Astrocyte (in vitro differentiated cells and primary cell): ENCODE results near the gene TMEM25. TPM values are rescaled to one million over a fixed set of nuclear protein-coding genes. Genes with fewer than 3 reads are reported as not detected.
"Not testable (repeated sequence)": the region's sequence is repeated elsewhere in the genome, so short reads cannot be mapped to it uniquely, and the experiment has no call there.

Experiments
- DNase-seq: peaks from one replicate; pipeline ENCODE4 v3.0.0-alpha.2; 2010; ENCODE audit warnings: low read depth
- FAIRE-seq: peaks from 2 replicates; lab custom pipeline; 2011; peaks lifted over from hg19 to GRCh38; lab: Jason Lieb, UNC
- H2AFZ ChIP-seq: 2 replicates; pipeline ENCODE4 v1.6.0; 2012; ENCODE audit warnings: low read depth, low read length, inconsistent platforms
- H3K27ac ChIP-seq: 2 replicates; pipeline ENCODE4 v1.5.1; 2011; ENCODE audit warnings: low read depth, low read length, inconsistent platforms
- H3K27me3 ChIP-seq: 2 replicates; pipeline ENCODE4 v1.6.0; 2011; ENCODE audit warnings: low read length, inconsistent platforms; ENCODE audit not compliant: insufficient read depth
- H3K36me3 ChIP-seq: 2 replicates; pipeline ENCODE4 v1.5.1; 2011; ENCODE audit warnings: low read length, inconsistent platforms; ENCODE audit not compliant: insufficient read depth
- H3K4me1 ChIP-seq: 2 replicates; pipeline ENCODE4 v1.5.1; 2011; ENCODE audit warnings: low read length, inconsistent platforms; ENCODE audit not compliant: insufficient read depth
- H3K4me2 ChIP-seq: 2 replicates; pipeline ENCODE4 v1.6.0; 2012; ENCODE audit warnings: low read length, inconsistent platforms
- H3K4me3 ChIP-seq: 2 replicates; pipeline ENCODE4 v1.5.1; 2011; ENCODE audit warnings: low read depth, mild to moderate bottlenecking, low read length, inconsistent platforms; ENCODE audit not compliant: insufficient read depth
- H3K79me2 ChIP-seq: 2 replicates; pipeline ENCODE4 v1.6.0; 2012; ENCODE audit warnings: mild to moderate bottlenecking, low read length, inconsistent platforms; ENCODE audit not compliant: insufficient read depth
- H3K9ac ChIP-seq: 2 replicates; pipeline ENCODE4 v1.6.0; 2012; ENCODE audit warnings: mild to moderate bottlenecking, low read length, inconsistent platforms
- H3K9me3 ChIP-seq: 2 replicates; pipeline ENCODE4 v1.5.1; 2012; ENCODE audit warnings: low read depth, mild to moderate bottlenecking, low read length, inconsistent platforms; ENCODE audit not compliant: insufficient read depth
- H4K20me1 ChIP-seq: 2 replicates; pipeline ENCODE4 v1.6.0; 2012; ENCODE audit warnings: low read length, inconsistent platforms; ENCODE audit not compliant: insufficient read depth
- H3K27ac Mint-ChIP-seq: one replicate; pipeline ENCODE4 v1.8.0; 2021; ENCODE audit warnings: mild to moderate bottlenecking, mixed read lengths; ENCODE audit not compliant: unreplicated experiment
- H3K27me3 Mint-ChIP-seq: one replicate; pipeline ENCODE4 v1.8.0; 2021; ENCODE audit warnings: low read depth, mixed read lengths; ENCODE audit not compliant: unreplicated experiment
- H3K36me3 Mint-ChIP-seq: one replicate; pipeline ENCODE4 v1.8.0; 2021; ENCODE audit warnings: low read depth, mixed read lengths; ENCODE audit not compliant: unreplicated experiment
- H3K4me1 Mint-ChIP-seq: one replicate; pipeline ENCODE4 v1.8.0; 2021; ENCODE audit warnings: low read depth, mixed read lengths; ENCODE audit not compliant: unreplicated experiment
- H3K4me3 Mint-ChIP-seq: one replicate; pipeline ENCODE4 v1.8.0; 2021; ENCODE audit warnings: mild to moderate bottlenecking, moderate library complexity, mixed read lengths; ENCODE audit not compliant: unreplicated experiment
- H3K9me3 Mint-ChIP-seq: one replicate; pipeline ENCODE4 v1.8.0; 2021; ENCODE audit warnings: mild to moderate bottlenecking, mixed read lengths; ENCODE audit not compliant: unreplicated experiment
- CTCF ChIP-seq: IDR thresholded peaks from 2 replicates; pipeline ENCODE4 v1.5.1; 2011; ENCODE audit warnings: low read depth, mild to moderate bottlenecking, inconsistent platforms, low read length, moderate library complexity; ENCODE audit not compliant: insufficient read depth
- EZH2 ChIP-seq: IDR thresholded peaks from 2 replicates; pipeline ENCODE4 v1.6.1; 2012; ENCODE audit warnings: mild to moderate bottlenecking, low read length, inconsistent platforms; ENCODE audit not compliant: insufficient read depth
- total RNA-seq: library from RNA; stranded (reverse); gene quantifications from 2 replicates; pipeline ENCODE4 v1.2.1, GENCODE V29; 2021

Gene TMEM25
- total RNA-seq, 1 donor from 2014 or later = 19.0 TPM

- no peak overlapping the region for H3K27ac Mint-ChIP-seq
These were observed 39.8 kb downstream of the TMEM25 start for GRCh38 chr11:118570787-118571186.

GRCh38 chr11:118571701-118572060 lies 40.7 kb downstream of the TMEM25 start:
- peak overlapping the region; percentile 100 for H3K27ac ChIP-seq
- peak overlapping the region; percentile 56 for H2AFZ ChIP-seq
- H3K36me3 ChIP-seq, H3K27me3 Mint-ChIP-seq, DNase-seq, H3K27me3 ChIP-seq, H3K9me3 Mint-ChIP-seq, H3K9me3 ChIP-seq, FAIRE-seq, H3K36me3 Mint-ChIP-seq: not testable (repeated sequence)
- H3K79me2 ChIP-seq = peaks cover 53% of the 10 kb centered on the region
- peak overlapping the region; percentile 100 for H3K9ac ChIP-seq
- H3K4me3 ChIP-seq = peak overlapping the region; percentile 93
- peaks cover 12% of the 10 kb centered on the region for H3K4me1 ChIP-seq
- peak overlapping the region; percentile 96 for H3K4me3 Mint-ChIP-seq
- H3K4me1 Mint-ChIP-seq = peaks cover 13% of the 10 kb centered on the region
- H3K27ac Mint-ChIP-seq = peak overlapping the region; percentile 99
- peaks cover 39% of the 10 kb centered on the region for H4K20me1 ChIP-seq
- peak overlapping the region; percentile 94 for H3K4me2 ChIP-seq

More at GRCh38 chr11:118570787-118571186, 39.8 kb downstream of the TMEM25 start:
- FAIRE-seq = no peak
- Histone ChIP-seq H3K4me2 (no peak overlapping the region), H3K79me2 (peaks cover 44% of the 10 kb centered on the region), H4K20me1 (peaks cover 30% of the 10 kb centered on the region), H3K9me3 (no peaks in the 10 kb centered on the region), H3K27me3 (no peaks in the 10 kb centered on the region), H3K27ac (no peak overlapping the region), H3K4me3 (no peak overlapping the region), H3K4me1 (peaks cover 12% of the 10 kb centered on the region), H3K36me3 (peaks cover 3% of the 10 kb centered on the region), H3K9ac (no peak overlapping the region), H2AFZ (no peak overlapping the region)
- no peaks in the 10 kb centered on the region for H3K36me3 Mint-ChIP-seq
- H3K9me3 Mint-ChIP-seq = no peaks in the 10 kb centered on the region
- DNase-seq = no peak
- peaks cover 8% of the 10 kb centered on the region for H3K4me1 Mint-ChIP-seq
- H3K27me3 Mint-ChIP-seq = no peaks in the 10 kb centered on the region
- no peak for TF ChIP-seq EZH2
- no peak for TF ChIP-seq CTCF
- peak overlapping the region; percentile 96 for H3K4me3 Mint-ChIP-seq

GRCh38 chr11:118572061-118572980 lies 41.3 kb downstream of the TMEM25 start, which contains the start of gene ARCN1:
Gene ARCN1 (plus strand): TSS chr11:118572409. CDS start chr11:118572548, 139 bp downstream.
- Histone ChIP-seq H3K9ac (peak within 1 kb of the TSS; percentile 100), H2AFZ (peak within 1 kb of the TSS; percentile 90), H3K36me3 (peaks cover 3% of the 10 kb centered on the region), H3K27ac (peak within 1 kb of the TSS; percentile 100), H3K4me1 (peaks cover 12% of the 10 kb centered on the region), H4K20me1 (peaks cover 46% of the 10 kb centered on the region), H3K79me2 (peaks cover 60% of the 10 kb centered on the region), H3K4me2 (peak within 1 kb of the TSS; percentile 94), H3K4me3 (peak within 1 kb of the TSS; percentile 93), H3K9me3 (no peaks in the 10 kb centered on the region), H3K27me3 (no peaks in the 10 kb centered on the region)
- TF ChIP-seq EZH2 = no peak
- no peak for TF ChIP-seq CTCF
- DNase-seq (peak; percentile 55), FAIRE-seq (no peak)
- peak within 1 kb of the TSS; percentile 99 for H3K27ac Mint-ChIP-seq
- peak within 1 kb of the TSS; percentile 96 for H3K4me3 Mint-ChIP-seq
- H3K36me3 Mint-ChIP-seq = no peaks in the 10 kb centered on the region
- no peaks in the 10 kb centered on the region for H3K27me3 Mint-ChIP-seq
- no peaks in the 10 kb centered on the region for H3K9me3 Mint-ChIP-seq
- H3K4me1 Mint-ChIP-seq = peaks cover 13% of the 10 kb centered on the region
